GM23338 (cell line): Measurements from ENCODE around the gene GPBP1L1. TPM values are rescaled to one million over a fixed set of nuclear protein-coding genes. Genes with fewer than 3 reads are reported as not detected.
"Not testable (repeated sequence)": the region's sequence is repeated elsewhere in the genome, so short reads cannot be mapped to it uniquely, and the experiment has no call there.

ENCODE experiments used
- ATAC-seq: fragments of 200-7000 bp; cut with Tn5 transposase; 3 replicates; pipeline ENCODE4 v1.9.1; 2020
- DNase-seq: peaks from one replicate; pipeline ENCODE4 v3.0.0-alpha.2; 2015; ENCODE audit warnings: low spot score
- H2AFZ ChIP-seq: fragments of 200-600 bp; sonication (generic); 2 replicates; pipeline ENCODE4 v1.8.0; 2016; ENCODE audit warnings: antibody characterized with exemption, mild to moderate bottlenecking, moderate library complexity
- H3F3A ChIP-seq: fragments of 200-600 bp; sonication (generic); replicated peaks from 2 replicates; pipeline ENCODE4 v1.8.0; 2017; ENCODE audit warnings: antibody characterized with exemption, mixed run types, low read depth
- H3K27ac ChIP-seq: fragments of 200-600 bp; sonication (generic); 2 replicates; pipeline ENCODE4 v1.6.1; 2016; ENCODE audit warnings: low read depth
- H3K27me3 ChIP-seq: fragments of 200-600 bp; sonication (generic); 2 replicates; pipeline ENCODE4 v1.8.0; 2016; ENCODE audit warnings: mild to moderate bottlenecking, mixed run types, moderate library complexity; ENCODE audit not compliant: insufficient read depth
- H3K36me3 ChIP-seq: fragments of 200-600 bp; sonication (generic); 2 replicates; pipeline ENCODE4 v1.8.0; 2016; ENCODE audit warnings: mild to moderate bottlenecking; ENCODE audit not compliant: insufficient read depth
- H3K4me1 ChIP-seq: fragments of 200-600 bp; sonication (generic); 2 replicates; pipeline ENCODE4 v1.8.0; 2016; ENCODE audit warnings: mild to moderate bottlenecking, moderate library complexity; ENCODE audit not compliant: insufficient read depth
- H3K4me2 ChIP-seq: fragments of 200-600 bp; sonication (generic); 2 replicates; pipeline ENCODE4 v1.7.1; 2017; ENCODE audit warnings: mixed run types
- H3K4me3 ChIP-seq: fragments of 200-600 bp; sonication (generic); 2 replicates; pipeline ENCODE4 v1.6.1; 2016; ENCODE audit warnings: mixed run types
- H3K79me2 ChIP-seq: fragments of 200-600 bp; sonication (generic); replicated peaks from 2 replicates; pipeline ENCODE4 v1.8.0; 2017; ENCODE audit warnings: mild to moderate bottlenecking; ENCODE audit not compliant: insufficient read depth
- H3K9me2 ChIP-seq: fragments of 200-600 bp; sonication (generic); 2 replicates; pipeline ENCODE4 v1.8.0; 2017; ENCODE audit not compliant: insufficient read depth
- H4K20me1 ChIP-seq: fragments of 200-600 bp; sonication (generic); replicated peaks from 2 replicates; pipeline ENCODE4 v1.8.0; 2017; ENCODE audit warnings: mild to moderate bottlenecking; ENCODE audit not compliant: insufficient read depth
- H3K27ac Mint-ChIP-seq: 2 replicates; pipeline ENCODE4 v1.8.0; 2020; ENCODE audit warnings: inconsistent platforms, mild to moderate bottlenecking, moderate library complexity, mixed read lengths
- H3K27me3 Mint-ChIP-seq: 3 replicates; pipeline ENCODE4 v1.8.0; 2022; ENCODE audit warnings: low read depth, mild to moderate bottlenecking, moderate library complexity, mixed read lengths, inconsistent platforms; ENCODE audit not compliant: insufficient read depth, poor library complexity
- H3K36me3 Mint-ChIP-seq: 3 replicates; pipeline ENCODE4 v1.8.0; 2021; ENCODE audit warnings: low read depth, mild to moderate bottlenecking, inconsistent platforms, moderate library complexity, mixed read lengths
- H3K4me1 Mint-ChIP-seq: 3 replicates; pipeline ENCODE4 v1.8.0; 2020; ENCODE audit warnings: mild to moderate bottlenecking, inconsistent platforms, mixed read lengths
- H3K4me3 Mint-ChIP-seq: 3 replicates; pipeline ENCODE4 v1.8.0; 2021; ENCODE audit warnings: moderate library complexity, mild to moderate bottlenecking, inconsistent platforms, mixed read lengths
- H3K9me3 Mint-ChIP-seq: 3 replicates; pipeline ENCODE4 v1.8.0; 2020; ENCODE audit warnings: moderate library complexity, mild to moderate bottlenecking, inconsistent platforms, mixed read lengths
- CREB1 ChIP-seq: fragments of 250-450 bp; sonication (Bioruptor Pico); IDR thresholded peaks from 2 replicates; pipeline ENCODE4 v1.5.0; 2020; ENCODE audit warnings: low read depth, mild to moderate bottlenecking, moderate library complexity
- CTCF ChIP-seq, 2 experiments: fragments of 200-600 bp in 1 of 2; sonication (generic) in 1 of 2; conservative IDR thresholded peaks; 2 replicates each; pipeline versions ENCODE4 v1.5.1 to v1.6.1; 2016 to 2017; ENCODE audit warnings: antibody characterized with exemption in 2 of 2, low read depth in 2 of 2, mild to moderate bottlenecking in 2 of 2, moderate library complexity in 1 of 2
- EZH2 ChIP-seq: fragments of 200-600 bp; sonication (generic); IDR thresholded peaks from one replicate; pipeline ENCODE4 v1.8.0; 2017; ENCODE audit warnings: antibody characterized with exemption, mild to moderate bottlenecking, low read depth; ENCODE audit not compliant: unreplicated experiment
- EZH2phosphoT487 ChIP-seq: fragments of 200-600 bp; sonication (generic); IDR thresholded peaks from one replicate; pipeline ENCODE4 v1.8.1; 2018; ENCODE audit warnings: antibody characterized with exemption; ENCODE audit not compliant: unreplicated experiment
- JUNB ChIP-seq: IDR thresholded peaks from one replicate; pipeline ENCODE4 v1.6.1; 2016; ENCODE audit warnings: antibody characterized with exemption; ENCODE audit not compliant: unreplicated experiment
- POLR2AphosphoS5 ChIP-seq: IDR thresholded peaks from 2 replicates; pipeline ENCODE4 v1.6.1; 2016; ENCODE audit warnings: antibody characterized with exemption, low read depth
- REST ChIP-seq: IDR thresholded peaks from one replicate; pipeline ENCODE4 v1.6.1; 2018; ENCODE audit warnings: antibody characterized with exemption; ENCODE audit not compliant: unreplicated experiment
- ZNF331 ChIP-seq: fragments of 250-450 bp; sonication (Bioruptor Pico); IDR thresholded peaks from 2 replicates; pipeline ENCODE4 v1.5.0; 2020; ENCODE audit warnings: low read depth, mild to moderate bottlenecking, moderate library complexity
- polyA plus RNA-seq: library from polyadenylated mRNA; unstranded; fragments of >200 nt; fragmentation: Nextera tagmentation; extraction: Ambion mirVana; gene quantifications from 2 replicates; pipeline ENCODE4 v1.2.1, GENCODE V29; 2016
- total RNA-seq: library from RNA; depleted of rRNA; stranded (reverse); fragments of >200 nt; shearing (Covaris generic); gene quantifications from 2 replicates; pipeline ENCODE4 v1.2.3, GENCODE V29; 2014

Gene GPBP1L1
- total and polyA plus RNA-seq, 2 experiments from 2014 or later, result 61.7 to 117 TPM

- no peaks in the 10 kb centered on the region for H3K9me3 Mint-ChIP-seq
- DNase-seq (no peak), ATAC-seq (no peak)
- peaks cover 68% of the 10 kb centered on the region for H4K20me1 ChIP-seq
- peaks cover 100% of the 10 kb centered on the region for H3K79me2 ChIP-seq
- H3K27me3 ChIP-seq, result no peaks in the 10 kb centered on the region
- TF ChIP-seq ZNF331 (CRISPR knock-in tag) (no peak), JUNB (no peak), POLR2AphosphoS5 (no peak), CTCF (conservative IDR thresholded peaks at IDR 0.05; ENCODE audit: low read depth in 2 of 2) (no peak), REST (no peak), EZH2 (no peak)
- H3K4me3 ChIP-seq, result no peak overlapping the region
- H3K4me2 ChIP-seq, result no peak overlapping the region
- no peak overlapping the region for H3K4me3 Mint-ChIP-seq
- H3K27ac ChIP-seq, result no peak overlapping the region; the same call in 1 of the 2 replicates
- H3K27ac Mint-ChIP-seq, result no peak overlapping the region; the same call in 1 of the 2 replicates
- no peak overlapping the region for H2AFZ ChIP-seq
- no peaks in the 10 kb centered on the region for H3K4me1 ChIP-seq
- H3F3A ChIP-seq, result peaks cover 55% of the 10 kb centered on the region
- peaks cover 88% of the 10 kb centered on the region for H3K36me3 Mint-ChIP-seq
- no peaks in the 10 kb centered on the region for H3K9me2 ChIP-seq
- no peaks in the 10 kb centered on the region for H3K27me3 Mint-ChIP-seq
- H3K36me3 ChIP-seq, result peaks cover 78% of the 10 kb centered on the region
- H3K4me1 Mint-ChIP-seq, result peaks cover 5% of the 10 kb centered on the region
Measured at GRCh38 chr1:45607404-45608074, 78.8 kb downstream of the GPBP1L1 start.

GRCh38 chr1:45604239-45604638, 82.1 kb downstream of the GPBP1L1 start:
- peaks cover 61% of the 10 kb centered on the region for H3K36me3 ChIP-seq

GRCh38 chr1:45596765-45597164, 89.6 kb downstream of the GPBP1L1 start:
- H3F3A ChIP-seq, result peaks cover 19% of the 10 kb centered on the region; the same call in 1 of the 2 replicates
- not testable (repeated sequence) for H2AFZ ChIP-seq, H3K27me3 Mint-ChIP-seq, H3K4me3 Mint-ChIP-seq, H3K4me2 ChIP-seq, ATAC-seq, H3K27ac Mint-ChIP-seq, H3K27me3 ChIP-seq, H3K4me3 ChIP-seq, H3K9me3 Mint-ChIP-seq, H3K9me2 ChIP-seq, DNase-seq, H3K4me1 ChIP-seq
- H3K36me3 ChIP-seq, result peaks cover 55% of the 10 kb centered on the region
- peaks cover 91% of the 10 kb centered on the region for H3K36me3 Mint-ChIP-seq
- peaks cover 95% of the 10 kb centered on the region for H4K20me1 ChIP-seq
- peak overlapping the region; percentile 82 for H3K27ac ChIP-seq
- H3K4me1 Mint-ChIP-seq, result peaks cover 30% of the 10 kb centered on the region
- H3K79me2 ChIP-seq, result peaks cover 100% of the 10 kb centered on the region

More at GRCh38 chr1:45604239-45604638, 82.1 kb downstream of the GPBP1L1 start:
- peaks cover 77% of the 10 kb centered on the region for H4K20me1 ChIP-seq
- no peak overlapping the region for H3K27ac ChIP-seq
- no peak overlapping the region for H2AFZ ChIP-seq
- H3K27me3 Mint-ChIP-seq, result peaks cover 2% of the 10 kb centered on the region
- no peaks in the 10 kb centered on the region for H3K9me2 ChIP-seq
- H3K9me3 Mint-ChIP-seq, result no peaks in the 10 kb centered on the region
- no peak overlapping the region for H3K4me2 ChIP-seq
- ATAC-seq, result no peak
- no peak for DNase-seq
- H3K4me1 Mint-ChIP-seq, result peaks cover 23% of the 10 kb centered on the region
- H3K79me2 ChIP-seq, result peaks cover 100% of the 10 kb centered on the region
- H3K27me3 ChIP-seq, result no peaks in the 10 kb centered on the region
- peaks cover 93% of the 10 kb centered on the region for H3K36me3 Mint-ChIP-seq
- TF ChIP-seq EZH2phosphoT487, result no peak
- no peak for TF ChIP-seq CREB1 (CRISPR knock-in tag)
- no peaks in the 10 kb centered on the region for H3K4me1 ChIP-seq
- no peak overlapping the region for H3K4me3 Mint-ChIP-seq
- peaks cover 36% of the 10 kb centered on the region for H3F3A ChIP-seq
- no peak overlapping the region for H3K27ac Mint-ChIP-seq
- no peak overlapping the region for H3K4me3 ChIP-seq
